GM12872 (cell line): ENCODE measurements around the gene TOLLIP.

Experiments
- CTCF ChIP-seq: IDR thresholded peaks from 3 replicates; pipeline ENCODE4 v1.5.1; 2011; ENCODE audit warnings: low read depth, mild to moderate bottlenecking, low read length, moderate library complexity; ENCODE audit not compliant: insufficient read depth

Gene TOLLIP

DNA sequence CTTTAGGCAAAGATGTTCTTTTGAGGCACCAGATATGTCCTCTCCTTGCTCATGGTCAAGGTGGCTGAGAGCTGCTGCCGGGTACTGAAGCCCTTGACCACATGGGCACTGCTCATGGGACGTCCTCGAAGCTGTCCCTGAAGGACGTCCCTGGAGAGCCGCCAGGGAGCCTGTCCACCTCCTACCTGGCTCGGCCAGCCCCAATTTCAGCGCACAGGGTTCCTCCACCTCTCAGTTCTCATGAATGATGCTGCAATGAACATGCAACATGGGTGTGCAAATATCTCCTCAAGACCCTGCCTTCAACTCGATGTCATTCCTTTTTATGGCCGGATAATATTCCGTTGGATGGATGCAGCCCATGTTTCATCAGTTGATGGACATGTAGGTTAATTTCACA is 24.4 kb upstream of the TOLLIP start:
- no peak for TF ChIP-seq CTCF

GRCh38 chr11:1333091-1333772 is 23.8 kb upstream of the TOLLIP start:
- TF ChIP-seq CTCF = no peak

- no peak for TF ChIP-seq CTCF
Measured at GRCh38 chr11:1330473-1330872, 21.0 kb upstream of the TOLLIP start.

DNA sequence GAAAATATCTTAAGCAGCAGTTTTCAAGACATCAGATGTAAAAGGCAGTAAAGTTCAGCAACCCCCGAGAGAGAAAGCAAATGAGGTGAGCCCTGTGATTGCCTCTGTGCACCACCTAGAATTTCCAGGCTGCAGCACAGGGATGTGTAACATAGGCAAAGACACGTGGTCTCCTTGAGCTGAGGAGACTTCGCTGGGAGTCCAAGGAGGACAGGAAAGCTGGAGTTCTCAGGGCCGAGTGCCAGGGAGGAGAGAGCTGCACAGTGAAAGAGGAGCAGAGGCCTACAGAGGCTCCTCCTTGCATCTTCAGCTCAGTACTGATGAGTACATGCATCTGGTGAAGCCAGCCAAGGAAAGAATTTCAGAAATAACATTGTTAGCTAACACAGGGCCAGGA is 17.6 kb upstream of the TOLLIP start:
- no peak for TF ChIP-seq CTCF

- TF ChIP-seq CTCF = no peak
Measured at GRCh38 chr11:1326435-1327063, 17.1 kb upstream of the TOLLIP start.

DNA sequence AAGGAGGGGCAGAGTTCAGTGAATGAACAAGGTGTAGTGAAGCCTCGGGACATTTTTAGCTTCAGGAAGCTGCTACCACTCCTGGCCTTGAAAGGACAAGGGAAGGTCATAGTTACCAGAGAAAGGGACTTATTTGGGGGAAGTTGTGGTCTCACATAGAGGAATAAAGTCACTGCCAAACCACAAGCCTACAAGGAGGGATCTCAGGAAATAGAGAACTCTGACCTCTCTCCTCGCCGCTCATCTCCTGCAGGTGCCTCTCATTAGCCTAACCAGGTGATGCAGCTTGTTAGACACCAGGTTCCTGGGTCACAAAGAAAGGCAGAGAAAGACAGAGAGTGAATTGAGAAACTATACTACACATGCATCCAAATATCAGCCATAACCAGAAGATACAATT is 14.3 kb upstream of the TOLLIP start:
- TF ChIP-seq CTCF = no peak

DNA sequence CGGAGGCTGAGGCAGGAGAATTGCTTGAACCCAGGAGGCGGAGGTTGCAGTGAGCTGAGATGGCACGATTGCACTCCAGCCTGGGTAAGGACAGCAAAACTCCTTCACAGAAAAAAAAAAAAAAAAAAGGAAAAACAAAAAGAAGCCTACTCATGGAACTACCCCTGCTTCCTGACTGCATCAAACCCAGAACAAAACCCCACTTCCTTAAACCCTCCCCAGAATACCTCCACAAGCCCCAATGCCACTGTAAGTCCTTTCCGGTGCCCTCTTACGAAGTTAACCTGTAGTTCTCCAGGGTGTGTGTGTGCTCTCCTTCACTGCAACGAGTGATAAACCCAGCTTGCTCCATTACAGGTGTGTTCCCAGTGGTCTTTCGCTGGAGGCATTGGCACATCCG is 8.6 kb upstream of the TOLLIP start:
- TF ChIP-seq CTCF = no peak

DNA sequence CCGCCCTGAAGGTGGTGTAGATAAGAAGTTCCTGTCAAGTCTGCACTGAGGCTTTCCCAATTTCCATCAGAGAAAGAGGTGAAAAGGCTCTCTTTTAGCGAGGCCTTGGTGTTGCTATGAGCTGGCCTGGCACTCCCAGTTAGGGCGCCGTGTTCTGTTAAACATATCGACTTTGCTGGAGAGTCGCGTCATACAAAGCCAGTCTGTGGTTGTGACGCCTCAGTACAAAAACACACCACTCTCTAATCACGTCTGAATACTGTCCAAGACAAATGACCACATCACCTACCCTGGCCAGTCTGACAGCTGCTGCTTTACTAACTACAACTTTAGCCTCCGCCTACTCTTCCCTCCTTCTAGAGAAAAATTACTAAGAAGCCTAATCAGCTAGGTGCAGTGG is 8.0 kb upstream of the TOLLIP start:
- no peak for TF ChIP-seq CTCF
